ENCODE data around the gene GPR55.

The GPR55 gene

GRCh38 chr2:230934231-230935129 lies 9.4 kb upstream of the GPR55 start:
- DNase-seq: no peak

- DNase-seq: no peak
These were observed 8.6 kb upstream of the GPR55 start for GRCh38 chr2:230933521-230934180.

DNA sequence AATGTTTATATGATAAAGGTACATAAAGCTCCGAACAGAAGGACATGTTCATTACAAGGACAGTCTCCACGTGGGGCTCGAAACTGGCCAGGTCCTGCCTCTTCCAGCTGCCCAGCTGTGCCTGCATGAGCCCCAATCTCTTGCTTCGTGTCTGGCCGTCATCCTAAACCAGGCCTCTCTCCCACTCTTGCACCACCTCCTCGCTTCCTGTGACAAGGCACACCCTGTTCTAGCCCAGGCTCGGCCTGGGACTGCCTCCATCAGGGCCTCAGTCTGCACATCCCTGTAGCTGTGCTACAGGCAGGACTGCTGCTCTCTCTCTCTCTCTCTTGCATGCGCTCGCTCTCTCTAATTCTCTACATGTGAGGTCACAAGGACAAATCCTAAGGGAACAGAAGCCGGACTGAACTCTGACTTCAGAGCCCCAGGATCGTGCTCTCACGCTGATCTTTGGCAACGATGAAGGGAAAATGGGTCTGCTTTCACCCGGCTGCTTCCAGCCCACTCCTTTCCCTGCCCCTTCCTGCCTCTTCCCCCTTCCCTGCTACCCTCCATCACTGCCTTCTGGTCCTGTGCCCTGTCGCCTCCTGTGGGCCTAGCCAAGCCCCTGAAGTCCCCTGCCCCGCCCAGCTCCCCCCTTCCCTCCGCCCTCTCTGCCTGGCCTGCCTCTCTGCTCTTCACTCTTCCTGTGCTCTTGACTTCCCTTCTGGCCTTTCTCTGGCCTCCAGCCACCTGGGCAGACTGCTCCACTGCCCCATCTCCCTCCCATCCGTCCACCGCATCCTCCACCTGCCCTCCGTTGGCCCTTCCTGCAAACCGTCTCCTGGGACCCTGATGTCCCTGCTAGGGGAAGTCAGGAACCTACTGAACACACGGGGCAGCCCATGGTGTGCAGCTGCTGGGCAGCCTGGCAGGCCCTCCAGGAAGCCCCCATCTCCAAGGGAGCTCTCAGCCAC lies 7.8 kb upstream of the GPR55 start:
- DNase-seq: no peak

DNA sequence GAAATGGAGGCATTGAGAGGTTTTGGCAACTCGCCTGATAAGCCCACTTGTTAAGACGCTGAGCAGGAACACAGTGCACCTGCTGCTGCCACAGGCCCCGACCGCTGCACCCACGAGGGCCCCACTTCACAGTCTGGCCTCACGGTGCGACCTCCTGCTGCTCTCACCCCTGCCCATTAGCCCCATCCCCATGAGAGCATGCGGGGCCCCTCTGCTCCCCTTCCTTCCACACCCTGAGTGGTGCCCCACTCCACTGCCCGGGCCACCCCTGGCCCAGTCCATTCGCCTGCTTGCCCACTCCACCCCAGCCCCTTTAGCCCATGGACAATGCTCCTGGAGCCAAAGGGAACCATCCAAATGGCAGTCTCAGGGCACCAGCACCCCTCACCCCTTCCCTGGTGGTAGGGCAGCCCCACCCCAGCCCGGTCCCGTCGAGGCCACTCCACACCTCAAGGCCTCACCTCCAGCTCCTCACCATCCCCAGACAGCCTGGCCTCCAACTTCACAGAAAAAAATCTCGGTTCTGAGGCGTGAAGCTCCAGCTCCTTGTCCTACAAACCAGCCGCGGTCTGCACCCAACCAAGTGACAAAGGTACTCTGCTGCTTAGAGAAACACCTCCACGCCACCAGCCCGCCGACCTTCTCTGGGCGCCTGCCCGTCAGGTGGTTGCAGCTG lies 6.7 kb upstream of the GPR55 start:
- no peak for DNase-seq

GRCh38 chr2:230930928-230931555 lies 6.0 kb upstream of the GPR55 start:
- no peak for DNase-seq

GRCh38 chr2:230930149-230930780 lies 5.2 kb upstream of the GPR55 start:
- no peak for DNase-seq

GRCh38 chr2:230929381-230930148 lies 4.5 kb upstream of the GPR55 start:
- DNase-seq: no peak

DNA sequence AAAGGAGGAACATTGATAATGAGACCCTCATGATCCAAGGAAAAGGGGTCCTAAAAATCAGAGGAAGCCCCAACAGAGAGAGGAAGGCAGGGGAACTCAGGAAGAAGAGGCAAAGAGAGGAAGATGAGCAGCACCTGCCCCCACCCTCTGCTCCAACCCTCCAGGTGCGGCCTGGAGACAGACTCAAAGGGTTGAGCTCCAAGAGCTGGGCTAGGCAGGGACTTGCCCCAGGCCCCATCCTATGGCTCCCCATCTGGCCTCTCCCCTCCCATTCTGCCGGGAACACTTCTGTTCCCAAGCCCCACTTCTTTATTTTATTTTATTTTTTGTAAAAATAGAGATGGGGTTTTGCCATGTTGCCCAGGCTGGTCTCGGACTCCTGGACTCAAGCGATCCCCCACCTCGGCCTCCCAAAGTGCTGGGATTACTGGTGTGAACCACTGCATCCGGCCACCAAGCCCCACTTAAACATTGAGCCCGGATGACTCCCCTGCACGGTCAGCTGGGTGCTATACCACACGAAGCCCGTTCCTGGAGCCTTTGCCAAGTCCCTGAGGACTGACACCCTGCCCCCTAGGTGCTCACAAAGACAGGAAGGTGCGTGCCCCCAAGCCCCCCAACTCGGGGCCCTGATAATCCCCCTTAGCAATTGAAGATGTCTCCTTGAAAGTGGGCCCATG lies 3.8 kb upstream of the GPR55 start:
- no peak for DNase-seq

DNA sequence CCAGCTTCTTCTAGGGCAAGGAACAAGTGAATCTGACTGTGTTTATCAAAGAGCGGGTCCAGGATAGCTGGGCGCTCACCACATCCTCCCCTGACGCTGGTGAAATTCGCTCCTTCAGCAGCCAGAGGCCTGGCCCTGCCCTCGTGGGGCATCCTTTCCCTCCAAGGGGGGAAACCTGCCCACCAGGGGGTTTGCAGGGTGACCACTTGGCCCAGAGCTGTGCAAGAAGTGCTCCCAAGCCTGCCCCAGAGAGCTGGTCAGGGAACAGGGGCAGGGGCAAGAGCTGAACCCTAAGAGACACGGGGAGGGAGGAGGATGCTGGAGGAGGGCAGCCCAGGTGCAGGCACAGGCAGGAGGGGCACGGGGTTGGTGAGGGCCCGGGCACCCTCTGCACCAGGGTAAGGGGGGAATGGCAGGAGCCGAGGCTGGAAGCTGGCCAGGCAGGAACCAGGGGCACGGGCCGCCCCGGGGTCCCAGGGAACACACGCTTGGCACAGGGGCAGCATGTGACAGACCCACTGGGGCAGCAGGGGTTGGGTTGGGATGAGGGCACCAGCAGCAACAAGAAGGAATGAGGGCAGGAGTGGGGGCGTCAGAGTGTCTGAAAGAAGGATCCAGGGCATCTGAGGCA lies 2.8 kb upstream of the GPR55 start:
- DNase-seq: no peak

DNA sequence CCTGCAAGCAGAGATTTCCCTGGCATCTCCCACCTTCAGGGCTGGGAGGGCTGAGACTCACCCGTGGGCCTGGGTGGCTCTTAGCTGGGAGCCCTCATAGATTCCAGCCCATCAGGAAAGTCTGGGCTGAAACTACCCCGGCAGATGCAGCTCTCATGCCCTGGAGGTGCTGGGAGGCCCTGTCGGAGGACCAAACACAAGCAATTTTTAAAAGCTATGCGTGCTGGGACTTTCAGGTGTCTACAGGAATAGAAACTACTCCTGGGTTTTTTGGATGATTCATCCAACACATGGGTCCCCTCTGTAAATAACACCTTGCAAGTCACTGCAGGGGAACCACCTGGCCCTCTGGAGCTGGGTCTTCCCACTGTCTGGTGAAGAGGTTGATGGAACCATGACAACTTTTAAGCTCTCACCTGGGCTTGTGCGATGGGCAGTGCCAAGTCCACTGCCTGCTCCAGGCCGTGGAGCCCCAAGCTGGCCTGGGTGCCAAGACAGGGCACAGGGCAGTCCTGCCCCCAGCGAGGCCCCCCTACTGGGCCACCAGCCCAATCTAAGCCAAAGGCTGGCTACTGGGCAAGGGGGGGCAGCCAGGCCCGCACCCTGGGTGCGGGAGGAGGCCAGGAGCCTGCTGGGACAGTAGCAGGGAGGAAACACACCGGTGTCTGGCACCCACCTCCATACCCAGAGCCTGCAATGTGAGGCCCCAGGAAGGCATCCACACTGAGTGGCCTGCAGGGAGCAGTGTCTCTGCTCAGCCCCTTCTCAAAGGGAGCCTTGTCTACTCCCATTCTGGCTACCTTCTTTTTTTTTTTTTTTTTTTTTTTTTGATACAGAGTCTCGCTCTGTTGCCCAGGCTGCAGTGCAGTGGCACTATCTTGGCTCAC lies 1.1 kb upstream of the GPR55 start:
- DNase-seq: peak; percentile 1 to 11

DNA sequence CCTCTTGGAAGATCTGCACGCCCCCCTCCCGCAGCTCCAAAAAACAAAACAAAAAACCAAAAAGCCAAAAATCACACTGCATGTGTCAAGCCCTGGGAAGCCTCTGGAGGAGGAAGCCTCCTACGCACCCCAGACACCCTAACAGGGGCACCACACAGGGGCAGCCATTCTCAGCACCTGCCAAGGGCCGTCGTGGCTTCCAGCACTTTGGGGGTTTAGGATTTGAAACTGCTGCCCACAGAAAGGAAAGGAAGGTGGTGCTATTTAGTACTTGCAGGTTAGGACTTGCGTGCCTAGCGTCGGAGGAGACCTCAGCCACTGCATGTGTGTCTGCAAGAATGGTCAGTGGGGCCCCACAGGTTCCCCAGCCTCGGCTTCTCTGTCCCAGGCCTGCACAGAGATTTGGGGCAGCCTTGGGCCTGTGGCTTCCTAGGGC lies 419 bp upstream of the GPR55 start:
- DNase-seq: no peak

GRCh38 chr2:230924092-230924469 lies 961 bp downstream of the GPR55 start:
- no peak for DNase-seq

DNA sequence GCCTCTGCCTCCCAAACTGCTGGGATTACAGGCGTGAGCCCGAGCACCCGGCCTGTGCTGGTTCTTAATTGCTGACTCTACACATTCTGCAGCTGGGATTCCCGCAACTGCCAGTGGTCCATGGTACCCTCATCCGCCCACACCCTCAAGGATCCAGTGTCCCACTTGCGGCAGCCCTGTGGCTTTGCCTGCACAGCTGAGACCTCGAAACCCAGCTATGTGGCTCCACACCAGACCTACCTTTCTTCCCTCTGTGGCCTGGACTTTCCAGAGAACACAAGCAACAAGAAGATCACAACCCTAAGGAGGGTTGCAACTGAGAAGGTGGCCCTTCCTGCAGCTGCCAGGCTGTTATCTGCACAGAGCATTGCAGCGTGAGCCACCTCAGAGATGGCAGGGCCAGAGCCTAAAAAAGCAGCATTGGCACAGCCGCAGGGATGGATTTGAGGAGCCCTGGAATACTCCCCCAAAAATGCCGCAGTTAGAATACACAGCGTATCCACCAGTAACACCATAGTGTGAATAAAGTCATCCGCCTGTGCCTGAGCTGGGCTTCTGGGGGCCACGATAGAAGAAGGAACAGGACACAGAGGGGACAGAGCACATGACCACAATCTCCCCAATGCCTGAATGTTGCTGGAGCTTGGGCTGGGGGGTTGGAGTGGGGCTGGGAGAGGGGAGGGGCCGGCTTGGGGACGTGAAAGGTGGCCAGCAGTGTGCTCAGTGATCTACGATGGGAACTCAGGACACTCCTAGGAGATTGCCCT lies 1.9 kb downstream of the GPR55 start:
- DNase-seq: no peak

DNA sequence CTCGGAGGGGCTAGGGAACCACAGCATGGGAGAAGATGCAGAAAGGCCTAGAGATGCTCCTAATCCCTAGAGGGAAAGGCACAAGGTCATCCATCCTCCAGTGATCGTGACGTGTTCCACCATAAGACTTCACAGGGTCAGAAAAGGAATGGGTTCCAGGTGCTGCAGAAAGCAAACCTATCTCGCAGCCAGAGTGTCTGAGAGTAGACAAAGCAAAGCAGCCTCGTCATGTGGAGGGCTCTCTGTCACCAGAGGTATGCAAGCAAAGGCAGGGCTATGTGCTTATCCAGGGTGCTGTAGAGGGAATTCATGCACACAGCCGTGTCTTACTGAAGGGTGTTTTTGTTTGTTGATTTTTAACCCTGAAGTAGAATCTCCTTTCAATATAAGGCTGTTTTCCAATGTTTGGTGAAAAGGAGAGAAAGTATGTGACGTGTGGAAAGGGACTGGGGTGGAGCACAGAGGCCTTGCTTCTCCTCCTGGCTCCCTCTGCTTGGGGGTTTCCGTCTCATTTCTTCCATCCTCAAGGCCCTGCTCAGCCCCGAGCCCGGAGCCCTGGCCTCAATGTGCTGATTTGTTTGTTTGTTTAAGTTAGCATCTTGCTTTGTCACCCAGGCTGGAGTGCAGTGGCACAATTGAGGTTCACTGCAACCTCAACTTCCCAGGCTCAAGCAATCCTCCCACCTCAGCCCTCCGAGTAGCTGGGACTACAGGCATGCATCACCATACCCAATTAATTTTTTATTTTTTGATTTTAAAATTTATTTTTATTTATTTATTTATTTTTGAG lies 3.0 kb downstream of the GPR55 start:
- DNase-seq: no peak

DNA sequence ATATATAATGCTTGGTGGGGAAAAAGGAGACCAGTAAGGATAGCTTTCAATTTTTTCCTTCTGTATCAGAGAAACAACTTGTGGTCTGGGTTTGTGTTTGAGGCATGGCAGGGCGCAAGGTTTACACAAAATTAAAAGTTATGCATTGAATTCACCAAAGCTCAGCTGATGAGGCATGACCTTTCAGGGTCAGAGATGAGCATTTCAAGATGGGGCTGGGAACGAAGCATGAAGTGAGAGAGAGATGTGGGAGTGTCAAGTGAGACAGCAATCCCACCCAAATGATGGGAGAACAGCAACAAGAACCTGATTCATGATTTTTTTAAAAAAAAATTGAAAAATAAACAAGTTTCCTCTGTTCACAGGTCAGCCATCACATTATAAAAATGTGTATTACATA lies 4.9 kb downstream of the GPR55 start:
- no peak for DNase-seq

DNA sequence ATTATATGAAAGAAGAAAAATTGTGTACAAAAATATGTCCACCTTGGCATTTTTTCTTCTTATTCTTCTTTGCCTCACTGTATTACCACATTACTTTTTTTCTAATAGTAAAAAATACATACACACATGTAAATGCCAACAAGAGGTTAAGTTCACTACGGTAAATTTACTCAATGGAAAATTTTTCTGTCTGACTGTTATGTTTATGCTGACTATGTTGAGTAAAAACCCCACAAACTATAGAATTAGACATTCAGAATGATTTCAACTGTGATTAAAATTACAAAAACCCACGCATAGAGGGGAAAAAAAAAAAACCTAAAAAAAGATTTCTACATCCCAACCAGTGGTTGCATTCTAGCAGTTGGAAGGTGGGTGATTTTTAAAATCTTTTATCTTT lies 5.4 kb downstream of the GPR55 start:
- DNase-seq: no peak

GRCh38 chr2:230919240-230919639 lies 5.8 kb downstream of the GPR55 start:
- no peak for DNase-seq

Data from AML-193 (cell line).